Stomach (tissue), 19 donors: ENCODE data around the gene PSMB1. TPM values are rescaled to one million over a fixed set of nuclear protein-coding genes. Genes with fewer than 3 reads are reported as not detected.

Source experiments
- DNase-seq, 2 donors: peaks; one replicate each; pipeline versions ENCODE4 v3.0.0 to v3.0.0-alpha.2; 2013 to 2019
- H3K27ac ChIP-seq, 5 donors: fragments of 200-600 bp in 4 of 5; sonication (generic) in 4 of 5; one replicate each; pipeline ENCODE4 v1.5.1; 2013 to 2019; ENCODE audit warnings: mild to moderate bottlenecking in 1 of 5, moderate library complexity in 1 of 5
- H3K27me3 ChIP-seq, 3 donors: fragments of 200-600 bp; sonication (generic); one replicate each; pipeline ENCODE4 v1.5.1; 2017 to 2019; ENCODE audit warnings: mixed run types in 1 of 3
- H3K36me3 ChIP-seq, 4 donors: fragments of 200-600 bp; sonication (generic); 1 replicate in 3 of 4; 2 replicates in 1 of 4; pipeline ENCODE4 v1.5.1; 2016 to 2019
- H3K4me1 ChIP-seq, 4 donors: fragments of 200-600 bp; sonication (generic); one replicate each; pipeline ENCODE4 v1.5.1; 2016 to 2019
- H3K4me3 ChIP-seq, 4 donors: fragments of 200-600 bp; sonication (generic) in 3 of 4; one replicate each; pipeline ENCODE4 v1.5.1; 2016 to 2019; ENCODE audit warnings: mild to moderate bottlenecking in 1 of 4
- H3K9me3 ChIP-seq, 4 donors: fragments of 200-600 bp; sonication (generic); one replicate each; pipeline ENCODE4 v1.5.1; 2016 to 2019
- EP300 ChIP-seq: sonication (generic); formaldehyde crosslinking; IDR thresholded peaks from one replicate; pipeline ENCODE4 v1.6.1; 2017; ENCODE audit warnings: antibody characterized with exemption
- POLR2A ChIP-seq, 4 donors: fragments of 450-650 bp; IDR thresholded peaks; one replicate each; pipeline ENCODE4 v1.6.1; 2016; ENCODE audit warnings: antibody characterized with exemption in 4 of 4, control low read depth in 2 of 4, mild to moderate bottlenecking in 1 of 4, moderate library complexity in 1 of 4
- POLR2AphosphoS5 ChIP-seq, 3 donors: sonication (generic); formaldehyde crosslinking; IDR thresholded peaks; one replicate each; pipeline ENCODE4 v1.6.1; 2016; ENCODE audit warnings: antibody characterized with exemption in 3 of 3
- WGBS, 5 donors: extraction: QIAGEN DNeasy Blood & Tissue Kit in 3 of 5; methylation state at CpG; one replicate each; pipeline versions ENCODE4 v1.1.5 to v1.1.7; 2013 to 2018; 5-methylcytosine and 5-hydroxymethylcytosine counted together
- intact Hi-C: fragments of 100-400 bp; cut with DNase I; formaldehyde crosslinking; loops from one replicate; pipeline ENCODE4 v1.15.1; 2023; ENCODE audit warnings: low total_unique reads
- long read RNA-seq, 10 donors: transcript quantifications; one replicate each; lab custom pipeline, GENCODE V29; 2026
- polyA plus RNA-seq, 3 donors: library from polyadenylated mRNA; stranded (reverse); fragments of 200-250 nt; gene quantifications; one replicate each; pipeline ENCODE4 v1.2.3, GENCODE V29; 2013
- total RNA-seq, 5 donors: library from RNA; depleted of rRNA; stranded (reverse); fragments of >200 nt; gene quantifications; one replicate each; pipeline versions ENCODE4 v1.1.0 to v1.2.3, GENCODE V29; 2014 to 2016
- TF ChIP-seq, protein P1 (sequence below), 7 experiments: fragments of 450-650 bp in 4 of 7; fragments of 200-600 bp in 3 of 7; sonication (generic) in 3 of 7; IDR thresholded peaks; one replicate each; pipeline ENCODE4 v1.5.1; 2016 to 2019; ENCODE audit warnings: antibody characterized with exemption in 7 of 7, control low read depth in 2 of 7, mild to moderate bottlenecking in 1 of 7
- donor health status: healthy with polysubstance abuse.
- donor health status: Bipolar disorder and iron deficiency.
- donor health status: healthy.

Gene PSMB1
- 100 to 1,000 TPM in 3 of 5 donors, 10 to 100 TPM in 2; 36.5 to 294 (median 112) TPM for total RNA-seq
- polyA plus RNA-seq = 100 to 1,000 TPM; 206 to 304 (median 263) TPM
- long read RNA-seq, donor 1, transcript PSMB1-202 (5 exons, 1,939 nt) = minor isoform, 7 of 41 reads
- long read RNA-seq, donor 1, transcript PSMB1-201 (6 exons, 928 nt) = major isoform, 29 of 41 reads
- long read RNA-seq, donor 1, partial matches to known transcripts = 5 of 41 reads
- long read RNA-seq, donor 1, other reads (novel, unspliced or antisense) = 0 of 41 reads
- long read RNA-seq, donor 2, transcript PSMB1-201 (6 exons, 928 nt) = major isoform, 49 of 60 reads
- long read RNA-seq, donor 2, transcript PSMB1-202 (5 exons, 1,939 nt) = minor isoform, 5 of 60 reads
- long read RNA-seq, donor 2, partial matches to known transcripts = 0 of 60 reads
- long read RNA-seq, donor 2, other reads (novel, unspliced or antisense) = 6 of 60 reads
- long read RNA-seq, donor 3, transcript PSMB1-202 (5 exons, 1,939 nt) = minor isoform, 6 of 65 reads
- long read RNA-seq, donor 3, transcript PSMB1-201 (6 exons, 928 nt) = major isoform, 44 of 65 reads
- long read RNA-seq, donor 3, partial matches to known transcripts = 5 of 65 reads
- long read RNA-seq, donor 3, other reads (novel, unspliced or antisense) = 10 of 65 reads
- long read RNA-seq, donor 4, partial matches to known transcripts = 0 of 4 reads
- long read RNA-seq, donor 4, other reads (novel, unspliced or antisense) = 0 of 4 reads
- long read RNA-seq, donor 5, transcript PSMB1-201 (6 exons, 928 nt) = major isoform, 64 of 72 reads
- long read RNA-seq, donor 5, partial matches to known transcripts = 0 of 72 reads
- long read RNA-seq, donor 5, other reads (novel, unspliced or antisense) = 6 of 72 reads
- long read RNA-seq, donor 6, transcript PSMB1-202 (5 exons, 1,939 nt) = minor isoform, 28 of 236 reads
- long read RNA-seq, donor 6, transcript PSMB1-201 (6 exons, 928 nt) = major isoform, 136 of 236 reads
- long read RNA-seq, donor 6, partial matches to known transcripts = 62 of 236 reads
- long read RNA-seq, donor 6, other reads (novel, unspliced or antisense) = 10 of 236 reads
- long read RNA-seq, donor 7, transcript PSMB1-202 (5 exons, 1,939 nt) = minor isoform, 9 of 102 reads
- long read RNA-seq, donor 7, transcript PSMB1-201 (6 exons, 928 nt) = major isoform, 71 of 102 reads
- long read RNA-seq, donor 7, partial matches to known transcripts = 13 of 102 reads
- long read RNA-seq, donor 7, other reads (novel, unspliced or antisense) = 9 of 102 reads
- long read RNA-seq, donor 8, transcript PSMB1-201 (6 exons, 928 nt) = major isoform, 59 of 63 reads
- long read RNA-seq, donor 8, partial matches to known transcripts = 0 of 63 reads
- long read RNA-seq, donor 8, other reads (novel, unspliced or antisense) = 0 of 63 reads
- long read RNA-seq, donor 9, transcript PSMB1-202 (5 exons, 1,939 nt) = minor isoform, 9 of 93 reads
- long read RNA-seq, donor 9, transcript PSMB1-201 (6 exons, 928 nt) = major isoform, 59 of 93 reads
- long read RNA-seq, donor 9, partial matches to known transcripts = 20 of 93 reads
- long read RNA-seq, donor 9, other reads (novel, unspliced or antisense) = 5 of 93 reads
- long read RNA-seq, donor 10, transcript PSMB1-201 (6 exons, 928 nt) = major isoform, 22 of 31 reads
- long read RNA-seq, donor 10, transcript PSMB1-202 (5 exons, 1,939 nt) = minor isoform, 9 of 31 reads
- long read RNA-seq, donor 10, partial matches to known transcripts = 0 of 31 reads
- long read RNA-seq, donor 10, other reads (novel, unspliced or antisense) = 0 of 31 reads

DNA sequence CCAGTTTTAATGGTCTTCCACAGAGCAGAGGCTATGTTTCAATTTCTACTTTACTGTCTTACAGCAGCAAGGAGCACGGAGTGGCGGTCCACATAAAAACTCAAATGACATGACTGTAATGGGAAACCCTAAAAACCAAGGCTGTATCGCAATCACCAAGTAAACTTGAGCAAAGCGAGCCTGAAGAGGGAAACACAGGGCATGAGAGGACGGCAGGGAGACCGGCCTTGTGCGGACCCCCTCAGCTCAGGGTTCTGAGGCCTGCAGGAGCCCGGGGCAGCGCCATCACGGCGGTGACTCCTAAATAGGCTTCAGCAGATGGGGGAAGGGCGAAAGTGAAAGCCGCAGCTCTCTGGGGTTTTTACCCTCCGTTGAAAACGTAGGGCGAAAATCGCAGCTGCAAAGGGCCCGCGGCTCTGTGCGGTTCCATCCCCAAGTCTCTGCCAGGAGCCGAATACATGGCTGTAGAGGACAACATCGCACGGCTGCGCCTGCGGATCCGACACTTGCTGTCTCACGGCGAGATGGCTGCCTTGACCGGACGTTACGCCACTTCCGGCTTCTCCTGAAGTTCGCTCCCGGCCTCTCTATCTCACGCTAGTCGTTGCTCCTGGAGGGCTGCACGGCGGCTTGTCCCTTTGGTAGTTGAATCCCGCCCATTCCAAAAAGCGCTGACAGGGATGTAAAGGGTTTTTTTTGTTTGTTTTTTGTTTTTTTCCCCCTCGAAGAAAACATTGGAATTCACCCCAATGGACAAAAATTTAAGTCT is at the start of gene PSMB1:
Gene PSMB1 (minus strand): TSS at position 543 of the 769 bp plus-strand sequence. CDS start 65 bp downstream, at position 478.
- Histone ChIP-seq H3K36me3 (peaks cover 15 to 38% (median 37%) of the 10 kb centered on the region in 4 donors), H3K9me3 (no peaks in the 10 kb centered on the region), H3K4me1 (peaks cover 40 to 76% (median 65%) of the 10 kb centered on the region in 4 donors), H3K27me3 (no peaks in the 10 kb centered on the region), H3K27ac (peak within 1 kb of the TSS; percentile 90 to 98 (median 96)), H3K4me3 (peak within 1 kb of the TSS; percentile 87 to 98 (median 94))
- 0% methylated on average over 41 of the region's 41 CpGs for WGBS, 5 donors
- intact Hi-C loops = no loop called here
- TF ChIP-seq EP300 (no peak), POLR2AphosphoS5 (IDR thresholded peaks at IDR 0.05) (peak; percentile 85 to 98 (median 97)), POLR2A (IDR thresholded peaks at IDR 0.05) (peak in 2 of 4 donors; percentile 71 to 81)
- TF ChIP-seq, protein P1, sequence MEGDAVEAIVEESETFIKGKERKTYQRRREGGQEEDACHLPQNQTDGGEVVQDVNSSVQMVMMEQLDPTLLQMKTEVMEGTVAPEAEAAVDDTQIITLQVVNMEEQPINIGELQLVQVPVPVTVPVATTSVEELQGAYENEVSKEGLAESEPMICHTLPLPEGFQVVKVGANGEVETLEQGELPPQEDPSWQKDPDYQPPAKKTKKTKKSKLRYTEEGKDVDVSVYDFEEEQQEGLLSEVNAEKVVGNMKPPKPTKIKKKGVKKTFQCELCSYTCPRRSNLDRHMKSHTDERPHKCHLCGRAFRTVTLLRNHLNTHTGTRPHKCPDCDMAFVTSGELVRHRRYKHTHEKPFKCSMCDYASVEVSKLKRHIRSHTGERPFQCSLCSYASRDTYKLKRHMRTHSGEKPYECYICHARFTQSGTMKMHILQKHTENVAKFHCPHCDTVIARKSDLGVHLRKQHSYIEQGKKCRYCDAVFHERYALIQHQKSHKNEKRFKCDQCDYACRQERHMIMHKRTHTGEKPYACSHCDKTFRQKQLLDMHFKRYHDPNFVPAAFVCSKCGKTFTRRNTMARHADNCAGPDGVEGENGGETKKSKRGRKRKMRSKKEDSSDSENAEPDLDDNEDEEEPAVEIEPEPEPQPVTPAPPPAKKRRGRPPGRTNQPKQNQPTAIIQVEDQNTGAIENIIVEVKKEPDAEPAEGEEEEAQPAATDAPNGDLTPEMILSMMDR (IDR thresholded peaks at IDR 0.05) = no peak
- peak; percentile 95 to 98 for DNase-seq

- no peak overlapping the region for H3K27ac ChIP-seq
Measured at GRCh38 chr6:170597278-170597677, 44.2 kb upstream of the PSMB1 start.

GRCh38 chr6:170596426-170596825 is 43.3 kb upstream of the PSMB1 start:
- intact Hi-C loops = no loop called here
- H3K4me3 ChIP-seq = no peak overlapping the region
- no peaks in the 10 kb centered on the region for H3K4me1 ChIP-seq
- no peak for DNase-seq
- no peaks in the 10 kb centered on the region for H3K36me3 ChIP-seq
- H3K27ac ChIP-seq = no peak overlapping the region
- H3K27me3 ChIP-seq = peaks cover 0 to 19% (median 0%) of the 10 kb centered on the region in 3 donors
- no peak for TF ChIP-seq POLR2A (IDR thresholded peaks at IDR 0.05)
- TF ChIP-seq POLR2AphosphoS5 (IDR thresholded peaks at IDR 0.05) = no peak
- no peak for TF ChIP-seq EP300
- TF ChIP-seq, protein P1 (IDR thresholded peaks at IDR 0.05) = no peak
- peaks cover 0 to 27% (median 12%) of the 10 kb centered on the region in 4 donors for H3K9me3 ChIP-seq

More at GRCh38 chr6:170597278-170597677, 44.2 kb upstream of the PSMB1 start:
- H3K4me1 ChIP-seq = no peaks in the 10 kb centered on the region
- intact Hi-C loops = no loop called here
- DNase-seq = no peak
- TF ChIP-seq, protein P1 (IDR thresholded peaks at IDR 0.05) = no peak
- TF ChIP-seq POLR2AphosphoS5 (IDR thresholded peaks at IDR 0.05) (no peak), POLR2A (IDR thresholded peaks at IDR 0.05) (no peak), EP300 (no peak)
- peaks cover 0 to 19% (median 0%) of the 10 kb centered on the region in 3 donors for H3K27me3 ChIP-seq
- H3K36me3 ChIP-seq = no peaks in the 10 kb centered on the region
- H3K9me3 ChIP-seq = peaks cover 0 to 18% (median 11%) of the 10 kb centered on the region in 4 donors
- H3K4me3 ChIP-seq = no peak overlapping the region
